Stimulated activated CD4-positive, alpha-beta T cell treated with anti-CD3 and anti-CD28 coated beads, Interleukin-1b, Interleukin-23, amount 100 ng/mL, for 48 hours (primary cell): ENCODE data around the gene FBXW10B.
"Not testable (repeated sequence)": the region's sequence is repeated elsewhere in the genome, so short reads cannot be mapped to it uniquely, and the experiment has no call there.

Experiments used
- DNase-seq: peaks from one replicate; pipeline ENCODE4 v3.0.0-alpha.2; 2020

FBXW10B gene

GRCh38 chr17:15630930-15631453 is 11.5 kb upstream of the FBXW10B start:
- DNase-seq: not testable (repeated sequence)

DNA sequence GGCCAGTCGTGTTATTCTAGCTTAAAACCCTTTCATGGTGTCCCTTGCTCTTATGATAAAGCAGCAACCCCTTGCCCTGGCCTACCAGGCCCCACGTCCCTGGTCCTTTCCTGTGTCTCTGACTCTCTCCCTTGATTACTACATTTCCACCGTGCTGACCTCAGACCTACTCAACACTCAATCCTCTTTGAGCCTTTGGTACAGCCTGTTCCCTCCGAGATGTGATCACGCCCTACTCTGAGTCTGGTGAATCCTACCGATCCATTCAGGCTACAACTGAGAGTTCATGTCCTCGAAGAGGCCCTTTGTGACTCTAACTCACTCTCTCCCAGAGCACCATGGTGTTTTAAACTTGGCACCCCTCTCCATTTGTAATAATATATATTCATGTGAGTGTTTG is 10.5 kb upstream of the FBXW10B start:
- DNase-seq: not testable (repeated sequence)

DNA sequence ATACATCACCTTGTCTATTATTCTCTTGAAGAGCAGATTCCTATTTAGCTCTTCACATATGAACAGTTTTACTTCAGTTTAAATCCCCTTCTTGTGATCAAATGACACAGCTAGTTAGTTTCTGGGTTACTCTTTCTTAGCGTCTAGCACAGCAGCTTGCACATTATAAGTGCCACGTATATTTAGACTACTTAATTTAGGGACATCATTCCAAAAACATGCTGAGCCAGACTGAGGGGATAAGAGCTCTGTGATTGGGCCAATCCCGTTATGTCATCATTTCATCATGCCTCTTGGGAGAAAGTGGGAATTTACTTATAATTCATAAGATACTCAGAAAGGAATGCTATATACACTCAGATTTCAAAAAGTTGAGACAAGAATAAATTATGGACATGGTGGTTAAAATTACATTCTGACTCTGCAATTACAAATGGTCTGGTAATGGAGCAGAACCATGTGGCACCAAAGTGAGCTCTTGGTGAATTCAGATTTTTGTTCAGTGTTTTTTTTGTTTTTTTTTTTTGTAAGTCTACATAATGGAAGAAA is 4.2 kb upstream of the FBXW10B start:
- DNase-seq: not testable (repeated sequence)

DNA sequence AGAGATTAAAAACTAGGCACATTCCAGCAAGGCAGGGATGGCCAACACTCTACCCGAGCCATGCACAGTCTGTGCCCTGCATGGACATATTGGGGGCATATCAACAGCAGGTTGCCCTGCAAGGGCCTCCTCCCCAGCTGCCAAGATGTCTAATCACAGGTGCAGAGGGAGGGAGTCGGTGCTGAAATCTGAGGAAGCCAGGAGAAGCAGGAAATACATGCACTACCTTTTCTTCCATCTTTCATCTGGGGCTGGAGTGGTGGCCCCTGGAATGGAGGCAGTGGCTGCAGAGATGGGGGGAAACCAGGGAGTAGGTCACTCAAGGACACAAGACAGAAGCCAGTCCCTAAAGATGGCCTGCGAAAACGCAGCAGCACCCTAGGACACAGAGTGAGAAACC is 3.8 kb upstream of the FBXW10B start:
- not testable (repeated sequence) for DNase-seq

DNA sequence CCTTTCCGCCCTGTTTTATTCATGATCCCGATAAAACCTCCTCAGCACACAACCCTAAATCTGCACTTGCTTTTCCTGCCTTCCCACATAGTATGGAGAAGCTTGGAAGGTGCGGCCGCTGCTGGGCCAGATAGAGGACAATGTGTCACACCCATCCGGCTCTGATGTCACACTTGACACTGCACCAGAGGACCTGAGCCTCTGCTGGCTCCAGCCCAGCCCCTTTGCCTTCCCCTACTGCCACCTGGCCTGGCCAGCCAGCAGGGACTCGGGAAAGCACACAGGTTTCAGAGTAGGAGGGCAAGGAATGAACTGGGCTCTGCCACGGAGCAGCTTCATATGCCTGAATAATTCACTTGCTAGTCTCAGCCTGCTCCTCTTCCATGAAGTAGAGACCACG is 2.6 kb upstream of the FBXW10B start:
- not testable (repeated sequence) for DNase-seq

GRCh38 chr17:15616828-15617227 is 2.7 kb downstream of the FBXW10B start:
- not testable (repeated sequence) for DNase-seq

DNA sequence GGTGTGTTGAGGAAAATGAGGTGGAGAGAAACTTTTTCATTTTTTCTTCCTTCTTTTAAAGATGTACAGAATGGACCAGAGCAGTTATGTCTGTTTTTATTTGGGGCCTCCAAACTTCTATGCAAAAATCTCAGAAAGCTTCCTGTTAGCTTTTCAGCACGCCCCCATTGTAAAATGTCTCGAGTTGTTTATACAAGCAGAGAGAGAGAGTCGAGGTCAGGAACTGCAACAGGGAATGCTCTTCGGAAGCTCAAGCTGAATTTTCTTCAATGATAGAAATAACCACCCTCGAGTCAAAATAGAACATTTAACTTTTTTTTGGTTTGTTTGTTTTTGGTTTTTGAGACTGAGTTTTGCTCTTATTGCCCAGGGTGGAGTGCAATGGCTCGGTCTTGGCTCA is 3.7 kb downstream of the FBXW10B start:
- DNase-seq: not testable (repeated sequence)

DNA sequence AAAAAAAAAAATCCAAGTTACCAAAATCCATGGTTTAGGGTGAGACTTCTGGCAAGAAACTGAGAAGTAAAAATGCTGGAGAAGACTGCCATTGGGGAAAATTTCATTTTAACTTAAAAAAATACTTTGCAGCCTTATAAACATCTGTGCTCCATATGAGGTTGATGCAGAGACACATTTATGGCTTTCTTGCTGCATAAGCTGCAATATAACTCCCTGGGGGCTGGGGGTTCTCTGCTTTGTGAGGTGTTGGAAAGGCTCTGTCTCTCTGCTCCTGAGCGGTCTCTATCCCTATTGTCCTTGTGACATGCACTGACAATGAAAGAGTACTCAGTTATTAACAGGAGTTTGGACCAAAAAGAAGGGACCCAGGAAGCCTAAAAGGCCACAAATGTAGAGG is 6.4 kb downstream of the FBXW10B start:
- not testable (repeated sequence) for DNase-seq

- not testable (repeated sequence) for DNase-seq
Measured at GRCh38 chr17:15592960-15593359, 26.5 kb downstream of the FBXW10B start.

DNA sequence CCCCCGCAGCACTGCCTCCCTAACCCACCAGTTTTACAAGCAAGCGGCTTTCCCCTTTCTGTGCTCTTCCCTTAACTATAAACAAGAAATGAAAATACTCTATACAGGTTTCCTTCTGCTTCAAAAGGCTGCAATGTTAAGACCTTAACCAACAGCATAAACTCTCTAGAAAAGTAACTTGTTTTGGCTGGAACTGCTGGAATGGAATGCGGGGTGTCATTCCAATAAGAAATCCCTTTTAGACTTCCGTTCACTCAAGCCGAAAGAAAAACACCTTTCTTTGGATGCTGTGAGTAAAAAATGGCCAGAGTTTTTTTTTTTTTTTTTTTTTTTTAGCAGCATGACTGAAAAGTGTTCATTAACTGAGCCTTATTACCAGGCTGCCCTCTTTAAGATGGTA is 27.5 kb downstream of the FBXW10B start:
- not testable (repeated sequence) for DNase-seq

- DNase-seq: not testable (repeated sequence)
Measured at GRCh38 chr17:15590844-15591243, 28.7 kb downstream of the FBXW10B start.

GRCh38 chr17:15589544-15590536 is 29.7 kb downstream of the FBXW10B start:
- DNase-seq: peak; percentile 16

DNA sequence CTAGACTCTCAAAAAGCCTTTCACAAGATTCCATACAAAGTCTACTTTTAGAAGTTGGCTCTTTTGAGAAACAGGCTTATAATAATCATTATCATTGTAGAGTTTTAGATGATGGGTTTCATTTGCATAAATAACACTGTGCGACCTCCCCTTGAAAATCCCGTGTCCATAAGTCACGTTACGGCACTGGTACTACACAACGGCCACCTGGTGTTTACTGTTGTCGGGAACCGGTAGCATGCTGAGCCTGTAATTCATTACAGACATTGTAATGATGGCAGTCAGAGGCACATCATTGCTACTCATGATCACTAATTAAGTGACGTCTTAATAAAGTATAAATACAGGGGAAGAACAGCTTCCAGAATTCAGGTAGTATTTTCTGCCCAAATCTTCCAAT is 31.5 kb downstream of the FBXW10B start:
- DNase-seq: not testable (repeated sequence)

DNA sequence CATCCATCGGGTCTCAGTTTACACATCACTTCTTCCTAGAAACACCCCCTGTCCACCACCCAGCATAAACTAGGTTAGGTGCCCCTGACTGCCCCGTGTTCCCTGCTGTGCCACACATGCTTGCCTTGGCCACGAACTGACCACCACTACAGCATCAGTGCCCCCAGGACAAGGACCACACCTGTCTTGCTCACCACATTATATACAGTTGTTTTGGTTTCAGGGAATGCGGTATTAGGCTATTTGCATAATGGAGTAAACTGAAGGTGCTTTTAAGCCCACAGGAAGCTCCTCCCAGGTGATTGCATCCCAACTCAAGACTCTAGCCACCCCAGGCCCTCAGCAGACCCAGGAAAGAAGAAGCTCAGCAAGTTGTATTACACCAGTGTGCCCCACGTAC is 36.2 kb downstream of the FBXW10B start:
- DNase-seq: not testable (repeated sequence)

DNA sequence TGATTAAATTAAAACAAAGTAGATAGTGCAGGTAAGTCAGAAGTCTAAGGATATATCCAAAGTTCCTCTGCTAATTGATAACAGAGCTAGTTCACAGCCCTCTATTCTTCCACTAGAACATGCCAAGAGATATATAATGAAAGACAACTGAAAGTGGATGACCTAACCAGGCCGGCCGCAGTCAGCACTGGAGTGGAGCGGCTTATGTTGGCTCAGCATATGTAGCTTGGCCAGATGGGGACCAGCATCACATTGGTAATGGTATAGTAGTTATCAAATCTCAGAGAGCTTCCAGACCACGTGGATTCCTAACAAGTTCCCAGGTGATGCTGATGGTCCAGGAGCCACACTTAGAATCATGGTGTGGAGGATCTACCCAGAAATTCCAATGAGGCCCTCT is 38.0 kb downstream of the FBXW10B start:
- DNase-seq: not testable (repeated sequence)

DNA sequence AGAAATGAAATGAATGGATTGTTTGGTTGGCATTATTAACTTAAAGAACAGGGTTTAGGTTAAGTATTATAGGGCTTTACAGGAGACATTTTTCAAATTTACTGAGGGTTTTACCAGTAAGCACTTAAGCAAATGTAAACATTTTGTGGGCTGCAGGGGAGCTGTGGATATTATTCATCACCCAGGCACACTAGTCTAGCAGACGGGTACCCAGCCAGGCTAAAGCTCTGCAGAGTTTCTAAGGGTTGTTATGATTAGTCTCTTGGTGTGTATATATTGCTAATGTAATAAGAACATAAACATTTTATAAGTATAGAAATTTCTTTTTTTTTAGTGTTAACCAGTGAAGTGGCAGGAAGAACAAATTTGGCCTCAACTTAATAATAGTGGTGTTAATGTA is 42.7 kb downstream of the FBXW10B start:
- not testable (repeated sequence) for DNase-seq

- not testable (repeated sequence) for DNase-seq
Measured at GRCh38 chr17:15574660-15575059, 44.8 kb downstream of the FBXW10B start.

DNA sequence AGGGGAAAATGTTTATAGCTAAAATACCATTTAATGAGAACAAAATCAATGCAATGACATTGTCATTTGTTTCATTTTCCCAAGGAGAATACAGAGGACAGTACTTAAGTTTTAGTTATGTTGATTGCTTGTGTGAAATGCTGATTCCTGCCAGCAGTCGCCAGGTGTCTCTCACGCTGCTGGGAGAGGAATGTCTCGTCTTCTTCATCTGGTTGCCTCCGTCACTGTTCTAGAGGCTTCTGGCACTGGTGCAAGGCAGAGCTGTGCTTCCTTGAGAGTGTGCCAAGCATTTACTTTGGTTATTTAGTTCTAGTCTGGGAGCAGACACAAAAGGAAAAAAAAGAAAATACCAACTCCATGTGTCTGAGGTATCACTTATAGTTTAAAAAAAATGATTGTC is 45.6 kb downstream of the FBXW10B start:
- not testable (repeated sequence) for DNase-seq
